SH-SY5Y (cell line): ENCODE results near the gene HES4.

ENCODE experiments used
- GATA2 ChIP-seq: IDR thresholded peaks from 2 replicates; pipeline ENCODE4 v1.6.1; 2011; ENCODE audit warnings: mild to moderate bottlenecking, low read depth, low read length
- GATA3 ChIP-seq: IDR thresholded peaks from 2 replicates; pipeline ENCODE4 v1.6.1; 2011; ENCODE audit warnings: low read depth, mild to moderate bottlenecking, low read length, moderate library complexity

GRCh38 chr1:963746-964525 is 36.0 kb downstream of the HES4 start:
- no peak for TF ChIP-seq GATA2
- no peak for TF ChIP-seq GATA3
